ENCODE data around the gene EDN2. TPM values are rescaled to one million over a fixed set of nuclear protein-coding genes. Genes with fewer than 3 reads are reported as not detected.

Gene EDN2
- total and polyA plus RNA-seq, 11 donors, result 0.23 to 3.5 (median 1.9) TPM; not detected in 4

DNA sequence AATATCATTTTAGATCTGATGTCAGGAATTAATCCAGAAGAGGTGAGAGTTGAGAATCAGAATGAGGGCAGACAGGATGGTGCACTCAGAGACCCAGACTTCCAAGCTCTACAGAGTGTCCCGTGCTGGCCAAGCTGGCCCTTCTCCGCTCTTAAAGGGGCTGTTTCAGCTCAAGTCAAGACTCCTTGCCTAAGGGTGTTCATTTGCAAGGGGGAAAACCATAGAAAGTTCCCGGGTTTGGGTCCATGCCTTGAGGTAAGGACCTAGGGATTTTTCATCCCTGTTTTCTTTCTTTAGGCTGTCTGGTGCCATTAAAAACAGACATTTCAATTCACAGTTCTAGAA is 47.5 kb downstream of the EDN2 start:
- peaks cover 0 to 11% (median 0%) of the 10 kb centered on the region in 9 donors for H3K27me3 ChIP-seq
- no peaks in the 10 kb centered on the region for H3K36me3 ChIP-seq
- H3K4me1 ChIP-seq, result peaks cover 5 to 31% (median 14%) of the 10 kb centered on the region in 12 donors
- no peak overlapping the region for H3K27ac ChIP-seq
- no peak for TF ChIP-seq POLR2A (IDR thresholded peaks at IDR 0.05)
- TF ChIP-seq CTCF (IDR thresholded peaks at IDR 0.05), result no peak
- intact Hi-C loops (cut with DNase I), result no loop called here
- ATAC-seq, result no peak
- no peaks in the 10 kb centered on the region for H3K9me3 ChIP-seq
- WGBS, 4 donors, result 79 to 88% (median 81%) methylated on average over 3 of the region's 3 CpGs
- DNase-seq, result no peak
- no peak overlapping the region for H3K4me3 ChIP-seq

GRCh38 chr1:41436281-41437010 is 48.0 kb downstream of the EDN2 start:
- intact Hi-C loops (cut with DNase I), result no loop called here
- Histone ChIP-seq H3K27ac (no peak overlapping the region), H3K4me1 (peaks cover 5 to 37% (median 18%) of the 10 kb centered on the region in 12 donors), H3K4me3 (no peak overlapping the region), H3K27me3 (peaks cover 0 to 11% (median 0%) of the 10 kb centered on the region in 9 donors), H3K9me3 (no peaks in the 10 kb centered on the region), H3K36me3 (no peaks in the 10 kb centered on the region)
- 72 to 77% (median 75%) methylated on average over 5 of the region's 5 CpGs for WGBS, 4 donors
- ATAC-seq (no peak), DNase-seq (no peak)
- TF ChIP-seq POLR2A (IDR thresholded peaks at IDR 0.05) (no peak), CTCF (IDR thresholded peaks at IDR 0.05) (no peak)

- TF ChIP-seq POLR2A (IDR thresholded peaks at IDR 0.05), result no peak
- TF ChIP-seq CTCF (IDR thresholded peaks at IDR 0.05), result no peak
- Histone ChIP-seq H3K27me3 (peaks cover 0 to 11% (median 0%) of the 10 kb centered on the region in 9 donors), H3K4me1 (peaks cover 5 to 44% (median 19%) of the 10 kb centered on the region in 12 donors), H3K36me3 (no peaks in the 10 kb centered on the region), H3K9me3 (no peaks in the 10 kb centered on the region), H3K4me3 (no peak overlapping the region), H3K27ac (no peak overlapping the region)
- intact Hi-C loops (cut with DNase I), result no loop called here
- DNase-seq (peak in 1 of 5 donors; percentile 24), ATAC-seq (no peak)
- WGBS, 4 donors, result 31 to 42% (median 38%) methylated on average over 15 of the region's 15 CpGs
These were observed 48.8 kb downstream of the EDN2 start for GRCh38 chr1:41435570-41436178.

DNA sequence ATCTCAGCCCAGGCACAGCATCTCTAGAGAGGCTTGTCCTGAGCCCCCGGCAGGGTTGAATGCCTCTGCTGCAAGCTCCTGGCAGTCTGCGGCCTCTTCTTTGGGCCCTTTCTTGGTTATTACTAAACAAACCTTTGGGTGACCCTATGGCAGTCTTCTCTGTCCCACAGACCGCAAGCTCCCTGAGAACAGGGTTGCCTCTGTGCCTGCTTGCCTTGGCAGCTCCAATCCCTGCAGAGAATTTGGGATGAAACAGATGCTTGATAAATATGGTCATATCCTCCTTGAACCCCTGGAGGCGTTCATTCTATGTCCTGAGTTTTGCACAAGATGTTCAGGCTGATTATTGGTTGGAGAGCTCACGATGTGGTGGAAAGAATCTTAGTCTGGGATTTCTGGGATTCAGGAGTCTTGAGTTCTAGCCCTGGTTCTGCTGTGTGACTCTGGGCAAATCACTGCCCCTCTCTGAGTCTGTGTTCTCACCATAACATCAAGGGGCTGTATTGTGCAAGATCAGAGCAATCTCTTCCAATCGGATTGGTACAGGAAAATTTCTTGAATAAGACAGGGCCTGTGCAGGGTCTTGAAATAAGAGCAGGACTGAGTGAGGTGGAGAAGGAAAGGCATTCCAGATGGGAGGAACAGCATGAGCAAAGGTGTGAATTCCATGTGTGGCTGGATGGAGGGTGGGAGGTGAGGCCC is 49.6 kb downstream of the EDN2 start:
- Histone ChIP-seq H3K4me1 (peaks cover 5 to 48% (median 20%) of the 10 kb centered on the region in 12 donors), H3K27me3 (peaks cover 0 to 11% (median 0%) of the 10 kb centered on the region in 9 donors), H3K9me3 (no peaks in the 10 kb centered on the region), H3K36me3 (no peaks in the 10 kb centered on the region), H3K27ac (no peak overlapping the region), H3K4me3 (no peak overlapping the region)
- 76 to 93% (median 84%) methylated on average over 6 of the region's 6 CpGs for WGBS, 4 donors
- DNase-seq, result peak in 1 of 5 donors; percentile 9
- no peak for ATAC-seq
- intact Hi-C loops (cut with DNase I), result loop anchor here in 7 of 10 donors (5.0 kb wide), 3 partner anchors 62 to 168 kb away; no protein-coding TSS in a partner anchor
- TF ChIP-seq CTCF (IDR thresholded peaks at IDR 0.05) (no peak), POLR2A (IDR thresholded peaks at IDR 0.05) (no peak)
